Cardiac fibroblast (primary cell): ENCODE measurements around the gene LGR4.

Source experiments
- DNase-seq, 2 donors: peaks; one replicate each; pipeline versions ENCODE4 v3.0.0 to v3.0.0-alpha.2; 2010; ENCODE audit warnings: low read depth in 2 of 2
- H3K4me3 ChIP-seq, 2 donors: replicated peaks in 1 of 2; 1 replicate in 1 of 2; 2 replicates in 1 of 2; pipeline ENCODE4 v1.5.1; 2011; ENCODE audit warnings: low read depth in 2 of 2, low read length in 2 of 2, mild to moderate bottlenecking in 2 of 2, moderate library complexity in 1 of 2
- TF ChIP-seq, protein P1 (sequence below): IDR thresholded peaks from one replicate; pipeline ENCODE4 v1.5.1; 2011; ENCODE audit warnings: low read depth, mild to moderate bottlenecking, low read length, inconsistent platforms

LGR4 gene

GRCh38 chr11:27406498-27407354 is 65.9 kb downstream of the LGR4 start:
- no peak overlapping the region for H3K4me3 ChIP-seq
- TF ChIP-seq, protein P1, sequence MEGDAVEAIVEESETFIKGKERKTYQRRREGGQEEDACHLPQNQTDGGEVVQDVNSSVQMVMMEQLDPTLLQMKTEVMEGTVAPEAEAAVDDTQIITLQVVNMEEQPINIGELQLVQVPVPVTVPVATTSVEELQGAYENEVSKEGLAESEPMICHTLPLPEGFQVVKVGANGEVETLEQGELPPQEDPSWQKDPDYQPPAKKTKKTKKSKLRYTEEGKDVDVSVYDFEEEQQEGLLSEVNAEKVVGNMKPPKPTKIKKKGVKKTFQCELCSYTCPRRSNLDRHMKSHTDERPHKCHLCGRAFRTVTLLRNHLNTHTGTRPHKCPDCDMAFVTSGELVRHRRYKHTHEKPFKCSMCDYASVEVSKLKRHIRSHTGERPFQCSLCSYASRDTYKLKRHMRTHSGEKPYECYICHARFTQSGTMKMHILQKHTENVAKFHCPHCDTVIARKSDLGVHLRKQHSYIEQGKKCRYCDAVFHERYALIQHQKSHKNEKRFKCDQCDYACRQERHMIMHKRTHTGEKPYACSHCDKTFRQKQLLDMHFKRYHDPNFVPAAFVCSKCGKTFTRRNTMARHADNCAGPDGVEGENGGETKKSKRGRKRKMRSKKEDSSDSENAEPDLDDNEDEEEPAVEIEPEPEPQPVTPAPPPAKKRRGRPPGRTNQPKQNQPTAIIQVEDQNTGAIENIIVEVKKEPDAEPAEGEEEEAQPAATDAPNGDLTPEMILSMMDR, result no peak
- DNase-seq, result peak in 1 of 2 donors; percentile 90

GRCh38 chr11:27405134-27405533 is 67.5 kb downstream of the LGR4 start:
- TF ChIP-seq, protein P1, result no peak
- DNase-seq, result peak in 1 of 2 donors; percentile 71
- H3K4me3 ChIP-seq, result no peak overlapping the region

DNA sequence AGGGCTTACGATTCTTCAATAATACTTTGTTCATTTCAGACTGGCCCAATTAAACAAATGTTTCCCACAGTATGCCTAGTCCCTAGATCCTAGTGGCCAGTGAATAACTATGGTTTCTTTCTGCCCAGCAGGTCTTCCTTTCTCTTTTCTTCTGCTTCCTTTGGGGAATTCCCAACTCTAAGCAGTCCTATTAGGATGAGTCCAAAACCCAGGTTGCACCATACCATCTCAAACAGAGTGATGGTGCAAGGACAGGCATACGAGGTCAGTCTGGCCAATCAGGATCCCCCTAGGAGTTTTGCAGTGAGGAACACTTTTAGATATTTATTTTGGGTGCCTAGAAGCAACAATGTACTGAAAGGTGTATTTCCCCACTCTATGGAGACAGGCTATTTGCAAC is 68.2 kb downstream of the LGR4 start:
- TF ChIP-seq, protein P1, result no peak
- no peak overlapping the region for H3K4me3 ChIP-seq
- no peak for DNase-seq

DNA sequence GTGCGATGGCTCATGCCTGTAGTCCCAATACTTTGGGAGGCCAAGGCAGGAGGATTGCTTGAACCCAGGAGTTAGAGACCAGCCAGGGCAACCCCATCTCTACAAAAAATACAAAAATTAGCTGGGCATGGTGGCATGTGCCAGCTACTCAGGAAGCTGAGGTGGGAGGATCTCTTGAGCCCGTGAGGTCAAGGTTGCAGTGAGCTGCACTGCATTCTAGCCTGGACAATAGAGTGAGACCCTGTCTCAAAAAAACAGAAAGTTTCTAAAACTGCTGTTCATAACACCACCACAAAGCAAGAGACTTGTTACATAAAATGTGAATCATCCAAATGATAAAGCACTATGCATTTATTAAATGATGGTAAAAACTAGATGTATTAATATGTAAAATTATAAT is 69.4 kb downstream of the LGR4 start:
- H3K4me3 ChIP-seq, result no peak overlapping the region
- TF ChIP-seq, protein P1, result no peak
- DNase-seq, result no peak

DNA sequence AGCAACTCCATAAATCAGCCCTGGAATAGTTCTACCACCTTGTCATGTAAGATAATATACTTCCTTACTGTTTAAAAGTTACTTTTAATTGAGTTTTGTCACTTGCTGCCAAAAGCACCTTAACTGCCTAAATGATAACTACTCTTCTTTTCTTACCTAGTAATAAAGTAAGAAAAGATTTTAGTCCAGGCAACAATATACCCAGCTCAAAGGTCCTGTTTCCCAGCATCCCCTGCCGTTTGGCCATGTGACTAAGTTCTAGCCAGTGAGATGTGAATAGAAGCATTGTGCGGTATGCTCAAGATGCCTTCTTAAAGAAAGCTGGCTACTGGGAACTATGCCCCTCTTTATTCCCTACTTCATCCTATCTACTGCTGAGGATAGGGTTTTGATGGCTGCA is 70.1 kb downstream of the LGR4 start:
- DNase-seq, result no peak
- TF ChIP-seq, protein P1, result no peak
- H3K4me3 ChIP-seq, result no peak overlapping the region

DNA sequence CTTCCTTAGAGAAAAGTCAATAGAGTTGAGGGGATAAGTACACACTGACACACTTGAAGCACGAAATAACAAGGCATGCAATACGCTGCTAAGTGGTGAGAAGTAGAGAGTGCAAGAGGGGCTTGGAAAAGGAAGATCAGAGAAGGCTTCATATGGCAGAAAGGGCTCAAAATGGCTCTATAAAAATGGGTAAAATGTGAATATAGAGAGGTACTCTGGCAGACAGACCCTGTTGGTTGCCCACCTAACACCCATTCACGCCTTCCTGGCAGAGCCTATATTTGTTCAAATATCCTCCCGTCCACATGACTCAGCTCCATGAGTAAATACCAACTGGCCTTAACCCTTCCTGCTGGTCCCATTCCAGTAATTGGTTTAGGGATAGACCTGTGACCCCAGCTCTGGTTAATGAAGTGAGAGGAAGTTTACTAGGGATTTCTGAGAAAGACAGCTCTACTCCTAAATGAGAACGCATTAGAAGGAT is 70.7 kb downstream of the LGR4 start:
- TF ChIP-seq, protein P1, result no peak
- no peak overlapping the region for H3K4me3 ChIP-seq
- DNase-seq, result no peak
